Peyer's patch (tissue), 4 donors: ENCODE data around the gene ARHGEF40. TPM values are rescaled to one million over a fixed set of nuclear protein-coding genes. Genes with fewer than 3 reads are reported as not detected.
A peak's percentile ranks its signal among the peaks of the same experiment; 100 is the strongest.

Source experiments
- DNase-seq, 3 donors: peaks; one replicate each; pipeline ENCODE4 v3.0.0-alpha.2; 2017 to 2019
- H3K27ac ChIP-seq, 4 donors: fragments of 200-600 bp; sonication (generic); one replicate each; pipeline ENCODE4 v1.5.1; 2016 to 2019
- H3K27me3 ChIP-seq, 2 donors: fragments of 200-600 bp; sonication (generic); one replicate each; pipeline ENCODE4 v1.5.1; 2019
- H3K36me3 ChIP-seq, 3 donors: fragments of 200-600 bp; sonication (generic); one replicate each; pipeline ENCODE4 v1.5.1; 2016 to 2019
- H3K4me1 ChIP-seq, 4 donors: fragments of 200-600 bp; sonication (generic); one replicate each; pipeline ENCODE4 v1.5.1; 2016 to 2019
- H3K4me3 ChIP-seq, 4 donors: fragments of 200-600 bp; sonication (generic); 1 replicate in 3 of 4; 2 replicates in 1 of 4; pipeline ENCODE4 v1.5.1; 2016 to 2019; ENCODE audit warnings: mild to moderate bottlenecking in 1 of 4
- H3K9me3 ChIP-seq, 4 donors: fragments of 200-600 bp; sonication (generic); one replicate each; pipeline ENCODE4 v1.5.1; 2016 to 2019; ENCODE audit warnings: mild to moderate bottlenecking in 1 of 4
- POLR2A ChIP-seq, 2 donors: fragments of 450-650 bp; IDR thresholded peaks; one replicate each; pipeline ENCODE4 v1.5.1; 2017; ENCODE audit warnings: antibody characterized with exemption in 2 of 2, mild to moderate bottlenecking in 2 of 2, moderate library complexity in 2 of 2
- total RNA-seq, 4 donors: library from RNA; depleted of rRNA; stranded (reverse); fragments of >200 nt; gene quantifications; one replicate each; pipeline ENCODE4 v1.1.0, GENCODE V29; 2016
- TF ChIP-seq, protein P1 (sequence below), 6 experiments: fragments of 450-650 bp in 4 of 6; fragments of 200-600 bp in 2 of 6; sonication (generic) in 1 of 6; IDR thresholded peaks; one replicate each; pipeline ENCODE4 v1.5.1; 2017 to 2019; ENCODE audit warnings: antibody characterized with exemption in 6 of 6, mild to moderate bottlenecking in 3 of 6, moderate library complexity in 1 of 6

ARHGEF40 gene
- total RNA-seq, 4 donors from 2014 or later = 19.8 to 57.8 (median 34.6) TPM

DNA sequence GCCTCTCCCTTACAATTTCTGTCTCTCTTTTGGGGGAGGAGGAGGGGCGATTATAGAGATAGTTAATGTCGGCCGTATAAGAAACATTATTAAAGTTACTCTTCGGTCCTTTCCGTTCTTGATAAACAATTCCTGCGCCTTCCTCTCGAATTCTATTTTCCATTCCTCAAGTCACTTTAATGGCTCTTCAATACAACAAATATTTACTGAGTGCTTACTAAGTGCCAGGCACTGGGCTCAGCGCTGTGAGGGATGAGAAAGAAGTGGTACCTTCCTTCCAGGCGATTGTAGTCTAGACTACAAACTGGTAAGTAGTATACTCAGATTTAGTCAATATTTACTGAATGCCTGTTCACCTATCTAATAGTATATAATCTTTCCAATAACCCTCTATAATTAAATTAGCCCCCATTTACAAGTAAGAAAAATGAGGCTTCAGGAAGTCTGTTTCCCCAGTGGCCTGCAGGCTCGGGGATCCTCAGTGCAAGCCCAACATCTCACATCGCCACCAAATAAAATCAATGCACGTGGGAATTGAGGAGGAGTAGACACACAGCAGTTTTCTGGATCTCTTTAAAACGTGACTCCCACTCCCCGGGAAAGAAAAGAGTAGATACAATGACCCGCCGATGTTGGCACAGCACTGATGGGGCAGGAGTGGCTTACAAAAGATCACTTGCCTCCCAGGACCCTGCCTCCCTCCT lies 28.9 kb downstream of the ARHGEF40 start:
- DNase-seq = no peak
- no peaks in the 10 kb centered on the region for H3K27me3 ChIP-seq
- H3K4me1 ChIP-seq = peaks cover 0 to 39% (median 3%) of the 10 kb centered on the region in 4 donors
- peak overlapping the region; percentile 61 to 84 (median 71) for H3K4me3 ChIP-seq
- H3K27ac ChIP-seq = peak overlapping the region; percentile 79 to 97 (median 89)
- H3K9me3 ChIP-seq = peaks cover 0 to 4% (median 0%) of the 10 kb centered on the region in 4 donors
- no peaks in the 10 kb centered on the region for H3K36me3 ChIP-seq
- no peak for TF ChIP-seq POLR2A (IDR thresholded peaks at IDR 0.05)
- TF ChIP-seq, protein P1, sequence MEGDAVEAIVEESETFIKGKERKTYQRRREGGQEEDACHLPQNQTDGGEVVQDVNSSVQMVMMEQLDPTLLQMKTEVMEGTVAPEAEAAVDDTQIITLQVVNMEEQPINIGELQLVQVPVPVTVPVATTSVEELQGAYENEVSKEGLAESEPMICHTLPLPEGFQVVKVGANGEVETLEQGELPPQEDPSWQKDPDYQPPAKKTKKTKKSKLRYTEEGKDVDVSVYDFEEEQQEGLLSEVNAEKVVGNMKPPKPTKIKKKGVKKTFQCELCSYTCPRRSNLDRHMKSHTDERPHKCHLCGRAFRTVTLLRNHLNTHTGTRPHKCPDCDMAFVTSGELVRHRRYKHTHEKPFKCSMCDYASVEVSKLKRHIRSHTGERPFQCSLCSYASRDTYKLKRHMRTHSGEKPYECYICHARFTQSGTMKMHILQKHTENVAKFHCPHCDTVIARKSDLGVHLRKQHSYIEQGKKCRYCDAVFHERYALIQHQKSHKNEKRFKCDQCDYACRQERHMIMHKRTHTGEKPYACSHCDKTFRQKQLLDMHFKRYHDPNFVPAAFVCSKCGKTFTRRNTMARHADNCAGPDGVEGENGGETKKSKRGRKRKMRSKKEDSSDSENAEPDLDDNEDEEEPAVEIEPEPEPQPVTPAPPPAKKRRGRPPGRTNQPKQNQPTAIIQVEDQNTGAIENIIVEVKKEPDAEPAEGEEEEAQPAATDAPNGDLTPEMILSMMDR (IDR thresholded peaks at IDR 0.05) = no peak

DNA sequence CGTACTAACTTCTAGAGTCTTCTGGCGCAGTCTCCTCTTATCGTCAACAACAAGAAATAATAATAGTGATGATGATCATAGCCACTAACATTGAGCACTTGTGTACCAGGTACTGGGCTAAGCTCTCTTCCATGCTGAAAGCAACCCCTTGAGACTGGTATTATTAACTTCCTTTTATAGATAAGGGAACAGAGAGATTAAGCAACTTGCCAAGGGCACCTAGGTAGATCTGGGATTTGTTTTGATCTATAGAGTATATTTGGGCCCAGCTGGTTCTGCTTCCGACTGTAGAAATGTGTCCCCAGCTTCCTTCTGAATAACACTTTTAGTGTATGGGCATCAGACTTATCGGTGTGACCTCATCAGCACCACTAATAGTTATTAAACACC lies 29.5 kb downstream of the ARHGEF40 start:
- Histone ChIP-seq H3K27ac (peak overlapping the region in 3 of 4 donors; percentile 79 to 97 (median 96)), H3K4me1 (peaks cover 0 to 39% (median 3%) of the 10 kb centered on the region in 4 donors), H3K9me3 (peaks cover 0 to 4% (median 0%) of the 10 kb centered on the region in 4 donors), H3K27me3 (no peaks in the 10 kb centered on the region), H3K4me3 (peak overlapping the region in 2 of 4 donors; percentile 80 to 84), H3K36me3 (no peaks in the 10 kb centered on the region)
- DNase-seq = no peak
- TF ChIP-seq POLR2A (IDR thresholded peaks at IDR 0.05) = peak; percentile 28 to 38
- TF ChIP-seq, protein P1 (IDR thresholded peaks at IDR 0.05) = no peak

DNA sequence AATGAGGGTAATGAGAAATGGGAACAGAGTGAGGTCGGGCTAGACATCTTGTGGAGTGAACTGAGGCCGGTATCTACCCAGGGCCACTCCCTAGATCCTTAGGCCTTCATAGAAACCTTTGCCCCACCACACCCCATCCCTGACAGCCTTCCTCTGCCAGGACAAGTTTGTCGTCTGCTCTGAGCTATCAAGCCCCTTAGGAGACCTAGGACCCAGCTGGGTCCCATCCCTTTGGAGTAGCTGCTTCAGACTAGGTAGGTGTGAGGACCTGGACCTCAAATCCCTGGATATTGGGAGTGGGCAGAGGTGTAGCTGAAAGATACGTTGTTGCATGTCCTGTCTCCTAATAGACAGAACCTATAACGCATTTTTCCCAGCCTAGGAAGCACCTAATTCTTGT lies 30.8 kb downstream of the ARHGEF40 start, which contains the start of gene TMEM253:
TSS of gene TMEM253 (plus strand) at position 136 of the 400 bp plus-strand sequence. CDS start 278 bp downstream, outside the sequence.
- peak within 1 kb of the TSS in 3 of 4 donors; percentile 22 to 84 (median 80) for H3K4me3 ChIP-seq
- H3K4me1 ChIP-seq = peaks cover 0 to 53% (median 11%) of the 10 kb centered on the region in 4 donors
- H3K27me3 ChIP-seq = no peaks in the 10 kb centered on the region
- H3K9me3 ChIP-seq = peaks cover 0 to 4% (median 0%) of the 10 kb centered on the region in 4 donors
- no peaks in the 10 kb centered on the region for H3K36me3 ChIP-seq
- peak; percentile 77 to 91 for TF ChIP-seq POLR2A (IDR thresholded peaks at IDR 0.05)
- TF ChIP-seq, protein P1 (IDR thresholded peaks at IDR 0.05) = no peak
- DNase-seq = peak in 2 of 3 donors; percentile 79 to 86
- peak within 1 kb of the TSS in 3 of 4 donors; percentile 79 to 97 (median 96) for H3K27ac ChIP-seq

DNA sequence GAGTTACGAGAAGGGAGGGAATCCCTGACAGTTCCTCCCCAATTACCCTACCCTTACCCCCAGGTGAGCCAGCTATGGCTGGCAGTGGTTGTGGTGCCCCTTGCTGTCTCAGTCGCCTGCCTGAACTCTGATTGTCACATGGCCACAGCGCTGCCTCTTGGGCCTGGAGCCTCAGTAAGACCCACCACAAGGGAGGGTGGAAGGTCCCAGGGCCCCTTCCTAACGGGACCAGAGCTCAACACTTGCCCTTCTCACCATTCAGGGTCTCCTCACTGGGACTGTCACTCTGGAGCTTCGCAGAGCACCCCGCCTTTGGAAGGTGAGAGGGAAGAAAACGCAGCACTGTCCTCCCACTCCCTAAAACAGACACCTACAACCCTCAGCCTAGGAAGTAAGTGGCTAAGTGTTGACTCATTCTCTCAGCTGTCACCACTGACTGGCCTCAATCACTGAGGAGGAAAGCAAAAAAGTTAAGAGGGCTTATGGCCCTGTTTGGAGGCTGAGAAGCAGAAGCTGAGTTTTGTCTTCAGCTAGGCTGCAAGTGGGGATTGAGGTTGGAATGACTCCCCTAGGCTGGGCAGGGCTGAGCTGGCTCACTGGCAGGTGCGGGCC lies 31.8 kb downstream of the ARHGEF40 start:
- peak overlapping the region in 3 of 4 donors; percentile 77 to 97 (median 96) for H3K27ac ChIP-seq
- DNase-seq = no peak
- TF ChIP-seq POLR2A (IDR thresholded peaks at IDR 0.05) = peak in 1 of 2 donors; percentile 21
- TF ChIP-seq, protein P1 (IDR thresholded peaks at IDR 0.05) = no peak

DNA sequence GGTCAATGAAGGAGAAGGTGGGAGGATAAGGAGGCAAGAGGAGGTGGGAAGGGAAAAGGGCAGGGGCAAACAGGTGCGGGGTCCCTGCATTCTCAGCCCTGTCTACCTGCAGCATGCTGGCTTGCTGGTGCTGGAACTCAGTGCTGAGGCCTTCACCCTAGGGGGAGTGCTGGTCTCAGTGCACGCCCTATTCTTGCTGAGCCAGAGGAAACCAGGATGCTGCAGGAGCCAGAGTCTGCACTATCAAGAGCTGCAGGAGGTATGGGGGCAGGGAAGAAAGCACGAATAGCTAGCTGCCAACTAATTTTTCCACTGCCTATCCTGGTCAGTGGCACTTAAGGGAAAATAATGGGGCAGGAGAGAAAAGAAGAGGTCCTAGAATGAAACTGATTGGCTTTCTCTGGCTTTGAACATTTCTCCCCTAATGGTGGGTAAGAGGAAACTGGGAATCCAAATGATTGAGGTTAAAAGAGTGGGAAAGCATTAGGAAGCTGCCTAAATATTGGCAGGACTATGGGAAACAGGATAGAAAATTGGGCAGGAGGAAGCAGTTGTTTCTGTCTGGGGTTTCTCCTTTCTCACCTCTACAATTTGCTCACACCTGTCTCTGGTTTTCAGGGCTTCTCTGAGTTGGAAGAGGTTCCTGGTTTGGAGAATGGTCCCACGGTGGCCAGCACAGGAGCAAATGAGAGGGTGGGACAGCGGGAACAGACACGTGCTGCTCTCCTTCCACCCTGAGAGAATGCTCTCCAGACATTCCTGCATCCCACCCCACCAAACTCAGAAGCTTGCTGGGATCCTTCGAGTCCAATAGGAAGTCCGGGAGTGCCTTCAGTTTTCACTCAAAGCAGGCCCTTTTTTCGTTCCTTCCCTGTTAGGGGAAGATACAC lies 32.7 kb downstream of the ARHGEF40 start:
- H3K4me3 ChIP-seq = peak overlapping the region; percentile 60 to 82 (median 66)
- H3K27ac ChIP-seq = peak overlapping the region; percentile 93 to 97 (median 96)
- DNase-seq = no peak
- peaks cover 0 to 4% (median 0%) of the 10 kb centered on the region in 4 donors for H3K9me3 ChIP-seq
- H3K4me1 ChIP-seq = peaks cover 0 to 50% (median 12%) of the 10 kb centered on the region in 4 donors
- TF ChIP-seq, protein P1 (IDR thresholded peaks at IDR 0.05) = no peak
- TF ChIP-seq POLR2A (IDR thresholded peaks at IDR 0.05) = peak in 1 of 2 donors; percentile 37
- no peaks in the 10 kb centered on the region for H3K27me3 ChIP-seq
- H3K36me3 ChIP-seq = no peaks in the 10 kb centered on the region

More for the DNA sequence above, 31.8 kb downstream of the ARHGEF40 start:
- Histone ChIP-seq H3K9me3 (peaks cover 0 to 4% (median 0%) of the 10 kb centered on the region in 4 donors), H3K36me3 (no peaks in the 10 kb centered on the region), H3K4me3 (peak overlapping the region in 2 of 4 donors; percentile 60 to 65), H3K27me3 (no peaks in the 10 kb centered on the region), H3K4me1 (peaks cover 0 to 54% (median 12%) of the 10 kb centered on the region in 4 donors)
